Activated naive CD4-positive, alpha-beta T cell treated with anti-CD3 and anti-CD28 coated beads, Interleukin-2, amount 50 U/mL, for 72 hours (primary cell): Measurements from ENCODE around the gene P3H3. TPM values are rescaled to one million over a fixed set of nuclear protein-coding genes. Genes with fewer than 3 reads are reported as not detected.

Experiments
- ATAC-seq, 2 donors: fragments of 150-1000 bp; cut with Tn5 transposase; 2 replicates each; pipeline ENCODE4 v1.10.0; 2021; ENCODE audit warnings: mild to moderate bottlenecking in 2 of 2, moderate library complexity in 2 of 2
- DNase-seq, 2 donors: peaks; one replicate each; pipeline ENCODE4 v3.0.0; 2021 to 2022; ENCODE audit warnings: low spot score in 2 of 2
- H3K27ac Mint-ChIP-seq, 2 donors: one replicate each; pipeline ENCODE4 v1.8.0; 2022; ENCODE audit warnings: mild to moderate bottlenecking in 2 of 2, mixed read lengths in 2 of 2
- H3K36me3 Mint-ChIP-seq, 2 donors: one replicate each; pipeline ENCODE4 v1.8.0; 2022; ENCODE audit warnings: mixed read lengths in 2 of 2
- H3K9me3 Mint-ChIP-seq, 2 donors: one replicate each; pipeline ENCODE4 v1.8.0; 2022; ENCODE audit warnings: mixed read lengths in 2 of 2
- total RNA-seq, 2 donors: library from RNA; stranded (reverse); gene quantifications; one replicate each; pipeline ENCODE4 v1.2.3, GENCODE V29; 2022

The P3H3 gene
- total RNA-seq, 2 donors from 2014 or later, result 0.82 to 3.0 TPM

- no peaks in the 10 kb centered on the region for H3K9me3 Mint-ChIP-seq
Observed at GRCh38 chr12:6846316-6846869, 18.2 kb downstream of the P3H3 start.

GRCh38 chr12:6847676-6848075 lies 19.5 kb downstream of the P3H3 start:
- no peaks in the 10 kb centered on the region for H3K9me3 Mint-ChIP-seq
- ATAC-seq (no peak), DNase-seq (no peak)
- H3K27ac Mint-ChIP-seq, result peak overlapping the region in 1 of 2 donors; percentile 82
- peaks cover 21 to 25% of the 10 kb centered on the region in 2 donors for H3K36me3 Mint-ChIP-seq

More at GRCh38 chr12:6846316-6846869, 18.2 kb downstream of the P3H3 start:
- H3K27ac Mint-ChIP-seq, result peak overlapping the region in 1 of 2 donors; percentile 52
- peaks cover 21 to 25% of the 10 kb centered on the region in 2 donors for H3K36me3 Mint-ChIP-seq
- DNase-seq (no peak), ATAC-seq (no peak)

GRCh38 chr12:6849427-6849826 lies 21.2 kb downstream of the P3H3 start:
- H3K27ac Mint-ChIP-seq, result peak overlapping the region; percentile 44 to 97
- ATAC-seq (no peak), DNase-seq (no peak)
- no peaks in the 10 kb centered on the region for H3K9me3 Mint-ChIP-seq
- H3K36me3 Mint-ChIP-seq, result peaks cover 32 to 35% of the 10 kb centered on the region in 2 donors

- ATAC-seq (no peak), DNase-seq (no peak)
- H3K9me3 Mint-ChIP-seq, result no peaks in the 10 kb centered on the region
- peak overlapping the region; percentile 72 to 97 for H3K27ac Mint-ChIP-seq
- H3K36me3 Mint-ChIP-seq, result peaks cover 32 to 35% of the 10 kb centered on the region in 2 donors
Observed at GRCh38 chr12:6849976-6850560, 21.9 kb downstream of the P3H3 start.

GRCh38 chr12:6850796-6851152 lies 22.6 kb downstream of the P3H3 start:
- Mint-ChIP-seq H3K36me3 (peaks cover 35% of the 10 kb centered on the region in 2 donors), H3K27ac (peak overlapping the region; percentile 97 to 98), H3K9me3 (no peaks in the 10 kb centered on the region)
- no peak for DNase-seq
- no peak for ATAC-seq

GRCh38 chr12:6851153-6851920 lies 23.1 kb downstream of the P3H3 start, which contains the start of gene CDCA3:
TSS of gene CDCA3 (minus strand) at chr12:6851286. CDS start at chr12:6850952, 334 bp downstream.
- peaks cover 35 to 37% of the 10 kb centered on the region in 2 donors for H3K36me3 Mint-ChIP-seq
- ATAC-seq, result peak; percentile 64 to 74
- no peaks in the 10 kb centered on the region for H3K9me3 Mint-ChIP-seq
- peak; percentile 94 to 95 for DNase-seq
- peak within 1 kb of the TSS; percentile 97 to 98 for H3K27ac Mint-ChIP-seq

GRCh38 chr12:6851921-6852650 lies 23.9 kb downstream of the P3H3 start, which contains the start of gene USP5:
TSS of gene USP5 (plus strand) at chr12:6852150. CDS start at chr12:6852180, 30 bp downstream.
- DNase-seq (peak; percentile 95 to 98), ATAC-seq (peak; percentile 82)
- peaks cover 35 to 37% of the 10 kb centered on the region in 2 donors for H3K36me3 Mint-ChIP-seq
- peak within 1 kb of the TSS; percentile 97 to 98 for H3K27ac Mint-ChIP-seq
- no peaks in the 10 kb centered on the region for H3K9me3 Mint-ChIP-seq

- Mint-ChIP-seq H3K36me3 (peaks cover 35 to 44% of the 10 kb centered on the region in 2 donors), H3K27ac (peak overlapping the region; percentile 96 to 97), H3K9me3 (no peaks in the 10 kb centered on the region)
- ATAC-seq (peak in 1 of 2 donors; percentile 30), DNase-seq (peak in 1 of 2 donors; percentile 66)
Observed at GRCh38 chr12:6852651-6853354, 24.6 kb downstream of the P3H3 start.

GRCh38 chr12:6853626-6854025 lies 25.4 kb downstream of the P3H3 start:
- no peak for DNase-seq
- Mint-ChIP-seq H3K27ac (peak overlapping the region; percentile 96 to 97), H3K9me3 (no peaks in the 10 kb centered on the region), H3K36me3 (peaks cover 37 to 49% of the 10 kb centered on the region in 2 donors)
- no peak for ATAC-seq

GRCh38 chr12:6854036-6854435 lies 25.8 kb downstream of the P3H3 start:
- ATAC-seq (no peak), DNase-seq (no peak)
- Mint-ChIP-seq H3K27ac (peak overlapping the region; percentile 96 to 97), H3K36me3 (peaks cover 35 to 49% of the 10 kb centered on the region in 2 donors), H3K9me3 (no peaks in the 10 kb centered on the region)

- H3K9me3 Mint-ChIP-seq, result no peaks in the 10 kb centered on the region
- H3K27ac Mint-ChIP-seq, result peak overlapping the region; percentile 31 to 65
- ATAC-seq (no peak), DNase-seq (no peak)
- H3K36me3 Mint-ChIP-seq, result peaks cover 23 to 39% of the 10 kb centered on the region in 2 donors
Observed at GRCh38 chr12:6855322-6855721, 27.1 kb downstream of the P3H3 start.

GRCh38 chr12:6858799-6859198 lies 30.6 kb downstream of the P3H3 start:
- Mint-ChIP-seq H3K27ac (no peak overlapping the region), H3K36me3 (peaks cover 23 to 33% of the 10 kb centered on the region in 2 donors), H3K9me3 (no peaks in the 10 kb centered on the region)
- DNase-seq, result no peak
- no peak for ATAC-seq

- peak overlapping the region in 1 of 2 donors; percentile 72 for H3K27ac Mint-ChIP-seq
- ATAC-seq, result no peak
- no peak for DNase-seq
- H3K36me3 Mint-ChIP-seq, result peaks cover 22 to 35% of the 10 kb centered on the region in 2 donors
- no peaks in the 10 kb centered on the region for H3K9me3 Mint-ChIP-seq
Observed at GRCh38 chr12:6860116-6860515, 31.9 kb downstream of the P3H3 start.

GRCh38 chr12:6860942-6861341 lies 32.7 kb downstream of the P3H3 start:
- H3K27ac Mint-ChIP-seq, result peak overlapping the region in 1 of 2 donors; percentile 75
- DNase-seq (no peak), ATAC-seq (no peak)
- no peaks in the 10 kb centered on the region for H3K9me3 Mint-ChIP-seq
- peaks cover 22 to 33% of the 10 kb centered on the region in 2 donors for H3K36me3 Mint-ChIP-seq

GRCh38 chr12:6861391-6861790 lies 33.2 kb downstream of the P3H3 start:
- peak in 1 of 2 donors; percentile 53 for DNase-seq
- Mint-ChIP-seq H3K27ac (peak overlapping the region in 1 of 2 donors; percentile 75), H3K9me3 (no peaks in the 10 kb centered on the region), H3K36me3 (peaks cover 22 to 33% of the 10 kb centered on the region in 2 donors)
- no peak for ATAC-seq

GRCh38 chr12:6863033-6863432 lies 34.8 kb downstream of the P3H3 start:
- no peak for ATAC-seq
- Mint-ChIP-seq H3K9me3 (no peaks in the 10 kb centered on the region), H3K27ac (peak overlapping the region in 1 of 2 donors; percentile 82), H3K36me3 (peaks cover 20 to 25% of the 10 kb centered on the region in 2 donors)
- peak in 1 of 2 donors; percentile 51 for DNase-seq
